Measurements from ENCODE around the gene ASS1. TPM values are rescaled to one million over a fixed set of nuclear protein-coding genes. Genes with fewer than 3 reads are reported as not detected.

The ASS1 gene
- total RNA-seq, 1 experiment from 2014 or later: 83.0 TPM

DNA sequence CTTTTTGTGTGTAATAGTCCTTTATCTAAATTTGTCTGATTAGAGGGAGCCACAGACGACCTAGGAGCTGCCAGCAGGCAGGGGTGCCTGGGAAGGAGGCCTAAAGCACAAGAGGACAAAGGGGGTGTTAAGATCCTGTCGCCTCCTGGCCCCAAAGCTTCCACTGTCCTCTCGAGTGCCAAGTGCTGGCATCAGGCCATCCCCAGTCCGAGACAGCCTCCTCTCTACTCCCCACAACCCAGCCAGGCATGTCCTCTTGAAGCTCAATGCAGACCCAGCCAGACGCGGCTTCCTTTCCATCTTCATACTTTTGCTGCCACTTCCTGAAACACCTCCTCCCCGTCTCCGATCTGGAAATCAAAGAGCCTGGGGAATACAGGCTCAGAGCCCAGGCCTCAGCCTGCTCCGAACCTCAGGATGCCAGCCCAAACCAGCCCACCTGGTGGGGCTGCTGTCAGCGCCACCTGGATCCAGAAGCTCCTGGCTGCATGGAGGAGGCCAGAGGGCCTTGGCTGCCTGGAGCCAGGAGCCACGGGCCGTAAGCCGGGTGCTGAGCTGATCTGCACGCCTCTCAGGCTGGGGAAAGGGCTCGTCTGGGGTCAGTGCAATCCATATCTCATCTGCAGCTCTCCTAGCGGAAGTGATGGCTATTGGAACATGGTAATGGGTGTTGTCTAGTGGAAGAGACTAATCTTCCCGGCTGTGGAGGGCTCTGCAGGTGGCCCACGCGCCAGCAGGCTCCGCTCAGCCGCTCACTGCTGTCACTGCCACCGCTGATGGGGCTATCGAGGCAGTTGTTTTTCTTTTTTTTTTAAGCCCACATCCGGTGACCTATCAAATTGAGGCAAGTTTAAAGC is 74.4 kb downstream of the ASS1 start:
- H3K27me3 ChIP-seq (ENCODE audit: low read length): no peaks in the 10 kb centered on the region
- CTCF ChIA-PET: no interaction called here
- H3K9me3 ChIP-seq (ENCODE audit: low read length): no peaks in the 10 kb centered on the region
- no peaks in the 10 kb centered on the region for H4K20me1 ChIP-seq (ENCODE audit: low read length)
- no peaks in the 10 kb centered on the region for H3K4me1 ChIP-seq (ENCODE audit: insufficient read depth, low read length)
- H3K79me2 ChIP-seq (ENCODE audit: low read length): no peaks in the 10 kb centered on the region
- no peaks in the 10 kb centered on the region for H3K9me2 ChIP-seq (replicated peaks; ENCODE audit: low read length)
- H3K9ac ChIP-seq (ENCODE audit: low read length): no peak overlapping the region
- no peak overlapping the region for H3K27ac ChIP-seq (ENCODE audit: low read length)
- H3K4me2 ChIP-seq (ENCODE audit: low read length): no peak overlapping the region
- H2AFZ ChIP-seq (ENCODE audit: low read length): no peak overlapping the region
- ATAC-seq: no peak
- BruUV-seq (replicated peaks): no TSS peak
- no peaks in the 10 kb centered on the region for H3K36me3 ChIP-seq (ENCODE audit: low read depth, low read length)
- DNase-seq: no peak
- POLR2A ChIA-PET (ENCODE audit: unreplicated experiment): interaction anchor here (0.7 kb wide), 1 partner anchor 237 kb away, joined by 6 read pairs; no protein-coding TSS in a partner anchor
- TF ChIP-seq, protein P1, sequence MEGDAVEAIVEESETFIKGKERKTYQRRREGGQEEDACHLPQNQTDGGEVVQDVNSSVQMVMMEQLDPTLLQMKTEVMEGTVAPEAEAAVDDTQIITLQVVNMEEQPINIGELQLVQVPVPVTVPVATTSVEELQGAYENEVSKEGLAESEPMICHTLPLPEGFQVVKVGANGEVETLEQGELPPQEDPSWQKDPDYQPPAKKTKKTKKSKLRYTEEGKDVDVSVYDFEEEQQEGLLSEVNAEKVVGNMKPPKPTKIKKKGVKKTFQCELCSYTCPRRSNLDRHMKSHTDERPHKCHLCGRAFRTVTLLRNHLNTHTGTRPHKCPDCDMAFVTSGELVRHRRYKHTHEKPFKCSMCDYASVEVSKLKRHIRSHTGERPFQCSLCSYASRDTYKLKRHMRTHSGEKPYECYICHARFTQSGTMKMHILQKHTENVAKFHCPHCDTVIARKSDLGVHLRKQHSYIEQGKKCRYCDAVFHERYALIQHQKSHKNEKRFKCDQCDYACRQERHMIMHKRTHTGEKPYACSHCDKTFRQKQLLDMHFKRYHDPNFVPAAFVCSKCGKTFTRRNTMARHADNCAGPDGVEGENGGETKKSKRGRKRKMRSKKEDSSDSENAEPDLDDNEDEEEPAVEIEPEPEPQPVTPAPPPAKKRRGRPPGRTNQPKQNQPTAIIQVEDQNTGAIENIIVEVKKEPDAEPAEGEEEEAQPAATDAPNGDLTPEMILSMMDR (conservative IDR thresholded peaks at IDR 0.05; ENCODE audit: low read depth, low read length): no peak
- TF ChIP-seq EZH2 (IDR thresholded peaks at IDR 0.05; ENCODE audit: low read length, unreplicated experiment) (no peak), EZH2phosphoT487 (IDR thresholded peaks at IDR 0.05; ENCODE audit: borderline replicate concordance, low read length) (no peak)
- no peaks in the 10 kb centered on the region for H3F3A ChIP-seq (ENCODE audit: low read length, unreplicated experiment)
- intact Hi-C loops (cut with micrococcal nuclease): no loop called here
- H3K4me3 ChIP-seq (ENCODE audit: low read length): no peak overlapping the region

DNA sequence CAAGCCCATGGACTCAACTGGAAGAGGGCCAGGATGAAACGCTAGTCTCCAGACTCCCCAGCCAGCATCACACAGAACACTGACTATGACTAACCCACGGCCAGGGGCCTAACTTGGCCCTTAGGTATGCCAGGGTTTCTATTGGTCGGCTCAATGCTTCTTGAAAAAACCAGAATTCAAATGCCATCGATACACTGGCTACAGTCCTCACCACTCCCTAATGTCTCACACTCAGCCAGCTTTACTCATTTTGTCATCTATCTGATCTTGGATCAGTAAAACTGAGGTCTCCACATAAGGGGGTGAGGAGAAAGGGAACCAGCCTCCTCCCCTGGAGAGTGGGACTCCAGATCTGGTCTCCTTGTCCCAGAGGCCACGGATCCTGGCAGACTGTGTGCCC is 75.2 kb downstream of the ASS1 start:
- Histone ChIP-seq H3K9ac (ENCODE audit: low read length) (no peak overlapping the region), H3K36me3 (ENCODE audit: low read depth, low read length) (no peaks in the 10 kb centered on the region), H3K27ac (ENCODE audit: low read length) (no peak overlapping the region), H3K4me3 (ENCODE audit: low read length) (no peak overlapping the region), H3K4me1 (ENCODE audit: insufficient read depth, low read length) (no peaks in the 10 kb centered on the region), H3K4me2 (ENCODE audit: low read length) (no peak overlapping the region), H3K9me3 (ENCODE audit: low read length) (no peaks in the 10 kb centered on the region), H4K20me1 (ENCODE audit: low read length) (no peaks in the 10 kb centered on the region), H3F3A (ENCODE audit: low read length, unreplicated experiment) (no peaks in the 10 kb centered on the region), H3K79me2 (ENCODE audit: low read length) (no peaks in the 10 kb centered on the region), H3K9me2 (replicated peaks; ENCODE audit: low read length) (no peaks in the 10 kb centered on the region), H3K27me3 (ENCODE audit: low read length) (no peaks in the 10 kb centered on the region), H2AFZ (ENCODE audit: low read length) (no peak overlapping the region)
- ChIA-PET CTCF (no interaction called here), POLR2A (ENCODE audit: unreplicated experiment) (no interaction called here)
- intact Hi-C loops (cut with micrococcal nuclease): no loop called here
- ATAC-seq: no peak
- no TSS peak for BruUV-seq (replicated peaks)
- no peak for DNase-seq
- TF ChIP-seq, protein P1 (conservative IDR thresholded peaks at IDR 0.05; ENCODE audit: low read depth, low read length): no peak
- no peak for TF ChIP-seq EZH2phosphoT487 (IDR thresholded peaks at IDR 0.05; ENCODE audit: borderline replicate concordance, low read length)
- TF ChIP-seq EZH2 (IDR thresholded peaks at IDR 0.05; ENCODE audit: low read length, unreplicated experiment): no peak

DNA sequence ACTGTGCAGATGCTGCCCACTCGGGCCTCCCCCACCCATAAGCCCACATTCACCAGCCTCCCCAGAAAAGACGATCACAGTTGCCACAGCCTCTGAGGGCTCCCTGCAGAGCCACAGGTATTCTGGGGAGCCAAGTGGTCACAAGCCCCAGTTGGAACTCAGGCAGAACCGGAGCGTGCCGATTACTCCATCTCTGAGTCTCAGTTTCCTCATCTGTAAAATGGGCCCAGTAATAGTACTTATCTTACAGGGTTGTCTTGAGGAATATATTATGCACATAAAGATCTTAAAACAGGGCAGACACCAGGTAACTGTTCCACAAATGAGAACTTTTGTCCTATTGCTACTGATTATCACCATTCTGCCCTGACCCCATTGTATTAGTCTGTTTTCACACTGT is 77.0 kb downstream of the ASS1 start:
- Histone ChIP-seq H4K20me1 (ENCODE audit: low read length) (no peaks in the 10 kb centered on the region), H3K9ac (ENCODE audit: low read length) (no peak overlapping the region), H2AFZ (ENCODE audit: low read length) (no peak overlapping the region), H3K4me1 (ENCODE audit: insufficient read depth, low read length) (no peaks in the 10 kb centered on the region), H3K36me3 (ENCODE audit: low read depth, low read length) (no peaks in the 10 kb centered on the region), H3F3A (ENCODE audit: low read length, unreplicated experiment) (no peaks in the 10 kb centered on the region), H3K27ac (ENCODE audit: low read length) (no peak overlapping the region), H3K79me2 (ENCODE audit: low read length) (no peaks in the 10 kb centered on the region), H3K9me2 (replicated peaks; ENCODE audit: low read length) (no peaks in the 10 kb centered on the region), H3K27me3 (ENCODE audit: low read length) (no peaks in the 10 kb centered on the region), H3K9me3 (ENCODE audit: low read length) (no peaks in the 10 kb centered on the region), H3K4me2 (ENCODE audit: low read length) (no peak overlapping the region), H3K4me3 (ENCODE audit: low read length) (no peak overlapping the region)
- ChIA-PET CTCF (no interaction called here), POLR2A (ENCODE audit: unreplicated experiment) (no interaction called here)
- TF ChIP-seq EZH2phosphoT487 (IDR thresholded peaks at IDR 0.05; ENCODE audit: borderline replicate concordance, low read length) (no peak), EZH2 (IDR thresholded peaks at IDR 0.05; ENCODE audit: low read length, unreplicated experiment) (no peak)
- TF ChIP-seq, protein P1 (conservative IDR thresholded peaks at IDR 0.05; ENCODE audit: low read depth, low read length): no peak
- BruUV-seq (replicated peaks): no TSS peak
- ATAC-seq (no peak), DNase-seq (no peak)
- intact Hi-C loops (cut with micrococcal nuclease): no loop called here
